ENCODE data around the gene MSANTD3.
"Not testable (repeated sequence)": the region's sequence is repeated elsewhere in the genome, so short reads cannot be mapped to it uniquely, and the experiment has no call there.

The MSANTD3 gene

GRCh38 chr9:100430286-100430940 is 3.5 kb downstream of the MSANTD3 start:
- no peak for DNase-seq

DNA sequence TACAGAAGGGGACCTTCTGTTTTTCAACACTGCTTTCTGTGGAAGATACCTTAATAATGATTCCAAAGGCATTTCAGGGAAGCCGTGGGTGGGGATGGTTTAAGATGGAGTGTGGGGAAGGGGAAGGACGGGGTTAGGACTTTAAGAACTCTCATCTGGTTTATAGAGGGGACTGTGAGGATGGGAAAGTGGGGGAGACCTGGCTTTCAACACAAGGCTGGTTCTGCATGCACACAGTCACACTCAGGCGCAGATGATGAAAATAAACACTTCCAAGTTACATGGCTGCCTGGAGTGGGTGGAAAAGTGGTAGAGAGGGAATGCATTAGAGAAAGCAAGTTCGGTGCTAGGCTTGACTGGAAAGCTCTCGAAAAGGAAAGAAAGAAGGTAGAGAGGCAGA is 4.9 kb downstream of the MSANTD3 start:
- no peak for DNase-seq

- DNase-seq = no peak
These were observed 5.8 kb downstream of the MSANTD3 start for GRCh38 chr9:100432736-100433135.

DNA sequence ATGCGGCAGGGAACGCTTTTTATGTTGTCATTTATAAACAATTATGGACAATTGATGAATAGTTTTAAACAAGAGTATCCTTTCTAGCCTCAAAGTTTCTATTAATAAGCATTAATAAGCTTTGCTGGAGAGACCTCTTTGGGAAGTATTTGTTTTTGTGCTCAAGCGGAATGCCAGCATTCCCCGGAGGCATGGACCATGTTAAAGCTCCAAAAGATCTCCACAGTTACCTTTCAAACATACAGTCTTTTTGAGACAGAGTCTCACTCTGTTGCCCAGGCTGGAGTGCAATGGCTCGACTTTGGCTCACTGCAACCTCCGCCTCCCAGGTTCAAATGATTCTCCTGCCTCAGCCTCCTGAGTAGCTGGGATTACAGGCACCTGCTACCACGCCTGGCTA is 9.6 kb downstream of the MSANTD3 start:
- DNase-seq = no peak

GRCh38 chr9:100437860-100438805 is 11.2 kb downstream of the MSANTD3 start:
- peak; percentile 71 for DNase-seq

DNA sequence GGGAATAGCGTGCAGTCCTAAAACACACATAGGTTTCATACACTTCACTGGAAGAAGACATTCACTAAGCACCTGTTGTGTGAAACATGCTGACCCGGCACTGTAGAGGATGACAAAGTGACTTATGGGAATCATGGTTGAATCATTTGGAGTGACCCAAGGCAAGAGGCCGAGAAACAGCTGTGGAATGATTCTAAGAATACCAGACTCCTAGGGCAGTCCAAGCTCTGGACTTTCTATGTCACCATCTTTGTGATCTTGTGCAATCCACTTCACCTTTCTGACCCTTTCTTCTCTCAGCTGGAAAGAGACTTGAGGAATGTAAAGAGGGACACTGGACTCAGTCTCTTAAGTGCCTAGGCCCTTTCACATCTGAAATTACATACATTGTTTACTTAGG is 13.1 kb downstream of the MSANTD3 start:
- peak; percentile 78 for DNase-seq

DNA sequence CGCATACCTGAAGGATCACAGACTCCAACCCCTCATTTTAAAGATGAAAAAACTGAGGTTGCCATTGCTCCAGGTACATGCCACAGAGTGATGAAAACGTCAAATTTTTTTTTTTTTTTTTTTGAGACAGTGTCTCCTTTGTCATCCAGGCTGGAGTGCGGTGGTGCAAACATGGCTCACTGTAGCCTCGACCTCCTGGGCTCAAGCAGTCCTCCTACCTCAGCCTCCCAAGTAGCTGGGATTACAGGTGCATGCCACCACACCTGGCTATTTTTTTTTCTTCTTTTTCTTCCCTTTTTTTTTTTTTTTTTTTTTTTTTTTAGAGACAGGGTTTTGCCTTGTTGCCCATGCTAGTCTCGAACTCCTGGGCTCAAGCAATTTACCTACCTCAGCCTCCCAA is 13.5 kb downstream of the MSANTD3 start:
- not testable (repeated sequence) for DNase-seq

GRCh38 chr9:100441911-100442361 is 15.0 kb downstream of the MSANTD3 start:
- DNase-seq = no peak

GRCh38 chr9:100443781-100444768 is 17.1 kb downstream of the MSANTD3 start:
- DNase-seq = peak; percentile 49

- DNase-seq = no peak
These were observed 18.4 kb downstream of the MSANTD3 start for GRCh38 chr9:100445161-100445902.

- DNase-seq = no peak
These were observed 19.1 kb downstream of the MSANTD3 start for GRCh38 chr9:100445903-100446549.

- no peak for DNase-seq
These were observed 20.1 kb downstream of the MSANTD3 start for GRCh38 chr9:100447041-100447440.

DNA sequence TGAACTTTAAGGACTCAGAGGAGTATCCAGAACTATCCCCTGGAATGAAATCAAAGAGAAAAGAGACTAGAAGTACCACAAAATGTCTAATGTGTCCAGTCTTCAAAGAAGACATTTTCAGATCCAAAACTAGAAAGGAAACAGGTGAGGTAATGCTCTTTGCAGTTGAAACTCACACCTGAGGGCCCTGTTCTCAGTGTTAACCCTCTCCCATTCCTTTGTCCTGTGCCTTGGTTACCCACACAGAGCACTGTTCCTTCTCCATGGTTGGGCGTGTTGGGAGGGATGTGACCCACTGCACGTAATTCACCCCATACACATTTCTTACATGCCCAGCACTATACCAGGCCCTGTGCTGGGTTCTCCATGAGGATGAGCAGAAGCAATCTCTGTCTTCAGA is 21.3 kb downstream of the MSANTD3 start:
- no peak for DNase-seq

DNA sequence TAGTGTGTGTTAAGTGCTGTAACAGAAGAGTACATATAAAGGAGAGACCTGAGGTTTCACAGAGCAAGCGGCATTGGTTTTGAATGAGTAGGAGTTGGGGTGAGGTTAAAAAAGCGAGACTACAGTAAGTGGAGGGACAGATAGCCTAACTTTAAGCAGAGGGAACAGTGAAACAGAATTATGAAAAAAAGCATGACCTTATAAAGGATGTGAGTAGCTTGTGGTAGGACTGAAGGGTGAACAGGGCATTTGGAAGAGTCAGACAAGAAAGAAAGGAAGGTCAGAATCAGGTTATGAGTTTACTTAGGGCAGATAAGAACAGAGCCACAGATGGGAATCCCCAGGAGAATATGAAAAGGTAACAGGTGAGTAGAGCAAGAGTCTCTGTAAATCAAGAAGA is 22.5 kb downstream of the MSANTD3 start:
- DNase-seq = no peak

- no peak for DNase-seq
These were observed 26.0 kb downstream of the MSANTD3 start for GRCh38 chr9:100452894-100453293.

GRCh38 chr9:100455470-100455869 is 28.5 kb downstream of the MSANTD3 start:
- DNase-seq = no peak

DNA sequence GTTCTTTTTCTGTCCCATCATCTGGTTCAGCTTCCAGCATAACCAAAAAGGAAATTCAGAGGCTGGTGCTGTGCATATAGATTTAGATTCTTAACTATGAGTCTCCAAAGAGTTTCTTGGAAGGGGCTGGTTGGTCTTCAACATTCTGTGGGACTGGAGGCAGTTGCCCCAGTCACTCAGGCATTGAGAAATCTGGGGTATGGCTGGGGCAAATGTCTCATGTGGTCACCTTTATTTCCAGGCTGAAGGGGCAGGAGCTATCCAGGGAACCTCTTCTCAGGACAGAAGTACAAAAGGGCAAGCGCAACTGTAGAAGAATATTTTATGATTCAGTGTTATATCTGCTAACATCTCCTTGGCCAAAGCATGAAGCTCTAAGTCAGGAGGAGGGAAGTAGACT is 30.6 kb downstream of the MSANTD3 start:
- DNase-seq = no peak

- DNase-seq = no peak
These were observed 33.0 kb downstream of the MSANTD3 start for GRCh38 chr9:100459963-100460362.

- DNase-seq = no peak
These were observed 38.3 kb downstream of the MSANTD3 start for GRCh38 chr9:100465274-100465673.

DNA sequence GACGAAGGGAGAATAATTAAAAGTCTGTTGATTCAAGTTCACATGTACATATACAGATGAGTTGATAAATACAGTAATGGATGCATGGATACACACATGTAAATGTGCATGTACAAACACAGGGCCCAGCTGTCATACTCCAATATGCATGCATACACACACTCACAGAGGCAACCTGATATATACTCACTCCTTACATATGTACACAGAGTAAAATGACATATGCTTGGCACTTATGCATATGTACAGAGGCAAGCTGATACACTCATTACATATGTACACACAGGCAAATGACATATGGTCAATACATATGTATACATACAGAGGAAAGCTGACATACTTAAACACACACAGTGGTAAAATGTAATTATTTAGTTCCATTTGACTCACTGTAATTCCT is 38.8 kb downstream of the MSANTD3 start:
- no peak for DNase-seq

GRCh38 chr9:100466171-100466828 is 39.4 kb downstream of the MSANTD3 start:
- no peak for DNase-seq

Data from HCEC 1CT (cell line).